Colonic mucosa (tissue), 4 donors: Measurements from ENCODE around the gene RYR3. TPM values are rescaled to one million over a fixed set of nuclear protein-coding genes. Genes with fewer than 3 reads are reported as not detected.

ENCODE experiments used
- DNase-seq: peaks from one replicate; pipeline ENCODE4 v3.0.0-alpha.2; 2020
- H3K27ac ChIP-seq: fragments of 200-600 bp; one replicate; pipeline ENCODE4 v1.8.0; 2021
- H3K27me3 ChIP-seq: fragments of 200-600 bp; one replicate; pipeline ENCODE4 v1.8.0; 2021
- H3K36me3 ChIP-seq: fragments of 200-600 bp; one replicate; pipeline ENCODE4 v1.8.0; 2021
- H3K4me1 ChIP-seq: fragments of 200-600 bp; one replicate; pipeline ENCODE4 v1.8.0; 2021; ENCODE audit warnings: mild to moderate bottlenecking
- H3K4me3 ChIP-seq: fragments of 200-600 bp; one replicate; pipeline ENCODE4 v1.8.0; 2021
- H3K9ac ChIP-seq, 2 donors: one replicate each; pipeline ENCODE4 v1.7.0; 2013; ENCODE audit warnings: control low read depth in 2 of 2, low read depth in 2 of 2, low read length in 2 of 2
- H3K9me3 ChIP-seq: fragments of 200-600 bp; one replicate; pipeline ENCODE4 v1.8.0; 2021
- intact Hi-C: fragments of 100-400 bp; cut with DNase I; formaldehyde crosslinking; loops from one replicate; pipeline ENCODE4 v1.14.1; 2022
- total RNA-seq, 2 donors: library from RNA; stranded (reverse); fragmentation: NEBNext Ultra II Directional in 1 of 2; extraction: Animal tissue kit (Norgen Biotek cat#: 25700) in 1 of 2; gene quantifications; one replicate each; pipeline ENCODE4 v1.2.1, GENCODE V29; 2021
- TF ChIP-seq, protein P1 (sequence below): fragments of 200-600 bp; IDR thresholded peaks from one replicate; pipeline ENCODE4 v1.8.0; 2022; ENCODE audit warnings: antibody characterized with exemption, mild to moderate bottlenecking
- donor health status: healthy.
- donor health status: DM: no; HTN: no; CAD: no.
- donor health status: DM: no; HTN: no; CAD: no.

RYR3 gene
- total RNA-seq, 2 donors from 2014 or later: 0.17 to 1.1 TPM

DNA sequence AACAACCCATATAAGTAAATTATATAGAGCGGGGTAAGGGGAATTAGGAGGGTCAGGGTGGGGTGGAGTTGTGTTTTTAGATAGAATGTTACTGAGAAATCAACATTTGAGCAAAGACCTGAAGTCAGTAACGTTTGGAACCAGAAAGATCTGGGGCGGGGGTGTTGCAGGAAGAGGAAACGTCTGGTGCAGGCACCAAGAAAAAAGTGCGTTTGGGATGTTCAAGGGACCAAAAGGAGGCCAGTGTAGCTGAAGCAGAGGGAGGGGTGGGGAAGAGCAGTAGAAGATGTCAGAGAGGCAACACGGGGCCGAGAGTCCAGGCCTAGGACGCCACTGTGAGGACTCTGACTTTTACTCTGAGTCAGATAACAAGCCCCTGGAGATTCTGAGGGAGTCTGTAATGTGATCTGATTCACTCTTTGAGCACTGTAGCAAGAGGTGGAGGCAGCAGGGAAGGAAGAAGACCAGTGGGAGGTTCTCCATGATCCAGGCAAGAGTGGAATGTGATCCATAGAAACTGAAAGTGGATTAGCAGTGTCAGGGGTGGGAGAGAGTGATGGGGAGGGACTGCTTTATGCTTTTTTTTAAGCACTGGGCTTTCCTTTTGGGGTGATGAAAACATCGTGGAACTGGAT is 478.3 kb downstream of the RYR3 start:
- H3K27ac ChIP-seq: no peak overlapping the region
- no peaks in the 10 kb centered on the region for H3K36me3 ChIP-seq
- H3K9ac ChIP-seq: no peak overlapping the region
- H3K4me1 ChIP-seq: no peaks in the 10 kb centered on the region
- intact Hi-C loops: no loop called here
- TF ChIP-seq, protein P1, sequence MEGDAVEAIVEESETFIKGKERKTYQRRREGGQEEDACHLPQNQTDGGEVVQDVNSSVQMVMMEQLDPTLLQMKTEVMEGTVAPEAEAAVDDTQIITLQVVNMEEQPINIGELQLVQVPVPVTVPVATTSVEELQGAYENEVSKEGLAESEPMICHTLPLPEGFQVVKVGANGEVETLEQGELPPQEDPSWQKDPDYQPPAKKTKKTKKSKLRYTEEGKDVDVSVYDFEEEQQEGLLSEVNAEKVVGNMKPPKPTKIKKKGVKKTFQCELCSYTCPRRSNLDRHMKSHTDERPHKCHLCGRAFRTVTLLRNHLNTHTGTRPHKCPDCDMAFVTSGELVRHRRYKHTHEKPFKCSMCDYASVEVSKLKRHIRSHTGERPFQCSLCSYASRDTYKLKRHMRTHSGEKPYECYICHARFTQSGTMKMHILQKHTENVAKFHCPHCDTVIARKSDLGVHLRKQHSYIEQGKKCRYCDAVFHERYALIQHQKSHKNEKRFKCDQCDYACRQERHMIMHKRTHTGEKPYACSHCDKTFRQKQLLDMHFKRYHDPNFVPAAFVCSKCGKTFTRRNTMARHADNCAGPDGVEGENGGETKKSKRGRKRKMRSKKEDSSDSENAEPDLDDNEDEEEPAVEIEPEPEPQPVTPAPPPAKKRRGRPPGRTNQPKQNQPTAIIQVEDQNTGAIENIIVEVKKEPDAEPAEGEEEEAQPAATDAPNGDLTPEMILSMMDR: no peak
- H3K27me3 ChIP-seq: no peaks in the 10 kb centered on the region
- DNase-seq: no peak
- no peaks in the 10 kb centered on the region for H3K9me3 ChIP-seq
- no peak overlapping the region for H3K4me3 ChIP-seq

DNA sequence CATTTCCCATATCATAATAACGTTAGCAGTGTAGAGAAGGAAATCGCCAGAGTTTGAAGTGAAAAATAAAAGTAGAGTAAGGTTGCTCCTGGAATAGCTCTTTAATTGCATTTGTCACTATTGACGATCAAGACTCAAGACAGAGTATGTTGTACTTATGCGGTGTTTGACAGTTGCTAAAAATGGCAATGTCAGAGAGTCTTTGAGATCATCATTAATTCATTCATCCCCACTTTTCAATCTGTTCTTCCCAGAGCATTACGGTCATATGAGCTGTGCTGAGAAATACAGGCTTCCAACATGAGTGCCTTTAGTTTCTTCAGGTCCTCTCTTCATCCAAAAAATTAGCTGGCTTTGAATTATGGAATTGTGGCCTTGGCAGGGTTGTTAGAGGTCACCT is 483.7 kb downstream of the RYR3 start:
- no peak overlapping the region for H3K4me3 ChIP-seq
- no peaks in the 10 kb centered on the region for H3K27me3 ChIP-seq
- TF ChIP-seq, protein P1: no peak
- no peak overlapping the region for H3K27ac ChIP-seq
- H3K9ac ChIP-seq: no peak overlapping the region
- intact Hi-C loops: no loop called here
- no peak for DNase-seq
- no peaks in the 10 kb centered on the region for H3K9me3 ChIP-seq
- no peaks in the 10 kb centered on the region for H3K4me1 ChIP-seq
- no peaks in the 10 kb centered on the region for H3K36me3 ChIP-seq

DNA sequence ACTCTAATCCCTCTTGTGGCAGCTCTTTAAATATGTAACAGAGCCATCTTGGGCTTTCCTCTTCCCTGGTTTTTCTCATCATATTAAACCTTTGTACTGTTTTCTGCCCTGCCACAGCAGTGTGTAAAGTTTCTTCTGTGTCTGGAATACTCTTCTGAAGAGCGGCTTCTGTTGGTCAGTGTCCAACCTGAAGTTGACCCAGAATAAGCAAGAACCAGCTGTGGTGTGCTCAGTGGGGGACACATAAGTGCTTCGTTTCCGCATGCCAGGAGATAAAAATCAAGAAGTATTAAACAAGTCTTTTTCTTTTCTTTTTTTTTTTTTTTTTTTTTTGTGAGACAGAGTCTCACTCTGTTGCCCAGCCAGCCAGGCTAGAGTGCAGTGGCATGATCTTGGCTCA is 484.3 kb downstream of the RYR3 start:
- TF ChIP-seq, protein P1: no peak
- Histone ChIP-seq H3K9me3 (no peaks in the 10 kb centered on the region), H3K9ac (no peak overlapping the region), H3K36me3 (no peaks in the 10 kb centered on the region), H3K27me3 (no peaks in the 10 kb centered on the region), H3K4me1 (no peaks in the 10 kb centered on the region), H3K27ac (no peak overlapping the region), H3K4me3 (no peak overlapping the region)
- DNase-seq: no peak
- intact Hi-C loops: no loop called here

DNA sequence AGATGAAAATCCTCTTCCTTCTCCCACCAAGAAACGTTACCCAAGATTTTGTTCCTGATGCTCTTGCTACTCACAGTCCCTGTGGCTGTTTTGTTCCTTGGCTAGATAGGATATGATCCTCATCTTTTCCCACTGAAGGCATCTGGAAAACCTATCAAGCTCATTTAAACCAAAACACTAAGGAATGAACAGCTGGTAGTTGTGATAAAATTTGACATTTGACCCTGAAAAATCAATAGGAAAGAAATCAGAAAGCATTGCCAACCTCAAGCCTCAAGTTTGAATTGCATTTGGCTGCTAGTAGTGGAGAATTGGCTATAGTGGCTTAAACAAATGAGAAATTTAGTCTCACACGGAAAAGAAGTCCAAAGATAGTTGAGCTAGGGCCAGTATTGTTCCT is 486.9 kb downstream of the RYR3 start:
- H3K9me3 ChIP-seq: no peaks in the 10 kb centered on the region
- DNase-seq: no peak
- H3K27ac ChIP-seq: no peak overlapping the region
- H3K36me3 ChIP-seq: no peaks in the 10 kb centered on the region
- no peaks in the 10 kb centered on the region for H3K27me3 ChIP-seq
- intact Hi-C loops: no loop called here
- no peaks in the 10 kb centered on the region for H3K4me1 ChIP-seq
- no peak overlapping the region for H3K4me3 ChIP-seq
- TF ChIP-seq, protein P1: no peak
- no peak overlapping the region for H3K9ac ChIP-seq

DNA sequence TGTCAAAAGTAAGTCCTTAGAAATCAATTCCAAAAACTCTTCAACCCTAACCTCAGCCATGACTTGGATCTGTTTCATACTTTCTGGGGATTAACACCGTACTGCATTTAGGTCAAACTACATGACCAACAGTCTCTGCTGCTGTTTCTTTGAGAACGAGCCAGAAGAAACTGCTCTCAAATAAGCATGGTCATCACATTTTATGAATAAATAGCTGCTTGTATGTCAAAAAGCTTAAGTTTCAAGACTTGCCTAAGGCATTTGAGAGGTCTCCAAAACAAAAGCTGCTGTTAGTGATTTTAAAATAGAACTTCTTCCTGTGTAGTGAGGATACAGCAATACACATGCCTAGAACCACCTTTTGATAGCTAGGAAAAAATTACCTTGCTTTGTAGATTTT is 491.2 kb downstream of the RYR3 start:
- no peaks in the 10 kb centered on the region for H3K36me3 ChIP-seq
- intact Hi-C loops: no loop called here
- no peaks in the 10 kb centered on the region for H3K27me3 ChIP-seq
- no peaks in the 10 kb centered on the region for H3K9me3 ChIP-seq
- H3K4me3 ChIP-seq: no peak overlapping the region
- no peak for DNase-seq
- H3K27ac ChIP-seq: no peak overlapping the region
- TF ChIP-seq, protein P1: no peak
- H3K4me1 ChIP-seq: no peaks in the 10 kb centered on the region
- no peak overlapping the region for H3K9ac ChIP-seq
